CD4-positive, alpha-beta T cell treated with Interleukin-21 for 1 hour (primary cell): ENCODE measurements around the gene SLC26A2.
A peak's percentile ranks its signal among the peaks of the same experiment; 100 is the strongest.
"Not testable (repeated sequence)": the region's sequence is repeated elsewhere in the genome, so short reads cannot be mapped to it uniquely, and the experiment has no call there.

Source experiments
- DNase-seq: peaks from one replicate; pipeline ENCODE4 v3.0.0-alpha.2; 2020

SLC26A2 gene

DNA sequence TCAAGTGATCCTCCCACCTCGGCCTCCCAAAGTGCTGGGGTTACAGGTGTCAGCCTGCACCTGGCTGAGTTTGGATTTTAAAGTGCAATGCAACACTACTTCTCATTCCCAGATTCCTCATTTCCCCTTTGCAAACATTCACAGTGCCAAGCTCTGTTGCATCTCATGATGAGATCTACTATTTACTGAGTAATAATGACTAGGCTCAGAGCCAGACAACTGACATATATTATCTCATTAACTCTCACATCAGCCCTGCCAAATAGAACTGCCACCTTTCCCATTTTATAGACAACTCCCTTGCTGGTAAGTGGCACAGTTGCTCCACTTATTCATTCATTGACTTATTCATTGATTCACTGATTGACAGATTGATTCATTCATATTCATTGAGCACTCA lies 22.9 kb upstream of the SLC26A2 start:
- no peak for DNase-seq

DNA sequence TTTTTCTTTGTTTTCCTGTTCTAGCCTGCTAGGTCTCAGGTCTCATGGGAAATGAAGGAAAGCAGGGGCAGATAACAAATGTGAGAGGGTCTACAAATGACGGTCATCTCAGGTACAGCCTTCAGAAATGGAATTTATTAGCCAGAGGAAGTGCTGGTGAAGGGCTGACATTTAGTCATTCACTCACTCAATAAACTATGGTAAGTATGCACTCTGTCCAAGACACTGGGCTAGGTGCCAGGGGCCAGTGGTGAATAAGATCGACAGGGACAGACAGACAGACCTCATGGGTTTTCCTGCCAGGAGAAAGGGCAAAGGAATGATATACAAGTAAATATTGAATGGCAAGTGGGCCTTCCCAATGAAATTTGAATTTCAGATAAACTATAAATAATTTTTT lies 22.3 kb upstream of the SLC26A2 start:
- no peak for DNase-seq

DNA sequence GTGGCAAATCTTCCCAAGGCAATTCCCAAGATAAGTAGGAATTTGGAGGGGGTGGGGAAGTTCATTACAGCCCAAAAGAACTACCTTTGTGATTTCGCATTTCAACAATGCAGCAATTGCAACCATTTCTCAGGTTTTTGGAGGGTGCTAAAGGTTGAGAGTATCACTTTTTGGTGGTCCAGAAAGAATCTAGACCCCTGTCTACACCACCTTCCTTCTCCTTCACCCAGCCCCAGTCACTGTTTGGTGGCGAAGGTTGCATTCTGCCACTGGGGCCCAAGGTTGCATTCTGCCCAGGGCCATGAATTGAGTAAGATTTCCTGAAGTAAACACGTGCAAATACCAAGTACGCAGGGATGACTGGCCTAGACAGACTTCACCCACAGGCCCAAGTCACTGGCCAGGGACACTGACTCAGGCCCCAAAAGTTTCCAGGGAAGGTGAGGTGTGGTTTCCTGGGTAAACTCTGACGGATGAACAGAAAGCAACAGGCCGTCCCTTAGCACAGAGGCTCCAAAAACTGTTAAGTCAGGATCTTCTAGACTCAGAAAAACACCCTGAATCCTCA lies 21.7 kb upstream of the SLC26A2 start:
- no peak for DNase-seq

DNA sequence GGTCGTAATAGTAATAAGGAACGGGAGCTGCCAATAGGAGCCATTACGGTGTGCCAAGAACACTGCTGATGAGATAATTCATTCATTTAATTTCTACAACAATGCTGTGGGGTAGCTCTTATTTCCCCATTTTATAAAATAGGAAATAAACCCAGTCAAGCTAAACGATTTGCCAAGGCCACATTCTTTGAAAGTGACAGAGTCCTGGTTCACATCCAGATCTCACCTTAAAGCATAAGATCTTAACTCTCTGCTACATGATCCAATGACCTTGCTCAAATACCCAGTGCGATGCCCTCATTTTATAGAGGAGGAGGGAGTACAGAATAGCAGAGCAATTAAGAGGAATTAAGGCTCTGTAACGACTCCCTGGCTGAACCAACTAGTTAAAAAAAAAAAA lies 21.0 kb upstream of the SLC26A2 start:
- no peak for DNase-seq

DNA sequence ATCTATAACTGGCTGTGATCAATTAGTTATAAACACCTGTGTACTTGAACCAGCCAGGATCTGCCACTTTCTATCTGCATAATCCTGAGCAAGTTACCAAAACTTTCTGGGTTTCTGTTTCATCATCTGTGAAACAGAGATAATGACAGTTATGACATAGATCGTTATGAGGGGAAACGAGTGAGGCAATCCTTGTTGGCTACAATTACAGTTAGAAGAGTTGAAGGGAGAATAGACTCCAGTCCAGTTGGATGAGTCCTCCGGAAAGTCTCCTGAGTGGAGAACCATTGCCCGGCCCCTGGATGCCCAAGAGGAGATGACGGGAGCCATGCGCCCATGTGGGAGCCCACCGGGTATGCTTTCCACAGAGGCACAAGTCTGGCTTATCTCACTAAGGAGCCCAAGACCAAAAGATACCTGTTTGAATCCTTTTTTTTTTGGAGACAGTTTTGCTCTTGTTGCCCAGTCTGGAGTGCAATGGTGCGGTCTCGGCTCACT lies 20.4 kb upstream of the SLC26A2 start:
- DNase-seq = no peak

DNA sequence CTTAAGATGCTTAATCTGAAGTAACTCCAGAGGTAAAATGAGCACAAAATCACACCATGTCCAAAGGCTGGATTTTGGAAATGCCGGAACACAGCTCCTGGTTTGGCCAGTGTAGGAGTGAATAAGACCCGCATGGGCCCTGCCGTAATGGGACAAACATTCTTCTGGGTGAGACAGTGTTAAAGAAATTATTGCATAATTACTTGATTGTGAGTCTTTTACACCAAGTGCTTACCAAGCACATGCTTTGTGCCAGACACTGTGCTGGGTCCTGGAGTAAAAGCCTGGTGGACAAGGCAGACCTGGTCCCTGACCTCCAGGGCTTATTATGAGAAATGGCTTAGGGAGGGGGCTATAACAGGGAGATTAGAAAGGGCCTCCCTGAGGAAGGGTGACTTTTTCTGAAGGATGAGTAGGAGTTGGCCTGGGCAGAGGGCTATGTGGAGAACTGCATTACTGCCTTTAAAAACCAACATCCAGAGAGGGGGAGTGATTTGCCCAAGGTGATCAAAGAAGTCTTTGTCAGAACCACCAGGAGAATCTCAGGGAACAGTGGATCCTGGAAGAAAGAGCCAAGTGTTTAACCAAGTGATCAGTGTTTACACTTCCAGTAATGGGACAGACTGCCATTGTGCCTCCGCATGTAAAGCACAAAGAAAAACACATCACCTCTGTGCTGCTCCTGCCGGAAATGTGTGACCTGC lies 19.5 kb upstream of the SLC26A2 start:
- DNase-seq = no peak

DNA sequence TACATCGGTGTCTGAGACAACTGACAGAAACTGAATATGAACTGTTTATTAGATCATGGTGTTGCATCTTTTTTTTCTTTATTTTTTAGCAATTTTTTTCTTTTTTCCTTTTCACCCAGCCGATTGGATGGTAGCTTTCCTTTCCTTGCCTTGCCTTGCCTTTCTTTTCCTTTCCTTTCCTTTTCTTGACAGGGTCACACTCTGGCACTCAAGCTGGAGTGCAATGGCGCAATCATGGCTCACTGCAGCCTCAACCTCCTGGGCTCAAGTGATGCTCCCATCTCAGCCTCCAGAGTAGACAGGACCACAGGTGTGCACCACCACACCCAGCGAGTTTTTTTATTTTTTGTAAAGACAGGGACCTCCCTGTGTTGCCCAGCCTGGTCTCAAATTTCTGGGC lies 18.8 kb upstream of the SLC26A2 start:
- no peak for DNase-seq

DNA sequence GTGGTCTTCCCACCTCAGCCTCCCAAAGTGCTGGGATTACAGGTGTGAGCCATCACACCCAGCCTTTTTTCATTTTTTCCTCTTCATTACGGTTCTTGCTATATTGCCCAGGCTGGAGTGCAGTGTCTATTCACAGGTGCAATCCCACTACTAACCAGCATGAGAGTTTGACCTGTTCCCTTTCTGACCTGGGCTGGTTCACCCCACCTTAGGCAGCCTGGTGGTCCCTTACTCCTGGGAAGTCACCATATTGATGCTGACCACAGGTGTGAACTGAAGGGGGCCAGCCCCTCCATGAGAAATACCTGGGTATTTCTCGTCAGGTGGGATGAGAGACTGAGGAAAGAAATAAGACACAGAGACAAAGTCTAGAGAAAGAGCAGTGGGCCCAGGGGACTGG lies 18.4 kb upstream of the SLC26A2 start:
- no peak for DNase-seq

DNA sequence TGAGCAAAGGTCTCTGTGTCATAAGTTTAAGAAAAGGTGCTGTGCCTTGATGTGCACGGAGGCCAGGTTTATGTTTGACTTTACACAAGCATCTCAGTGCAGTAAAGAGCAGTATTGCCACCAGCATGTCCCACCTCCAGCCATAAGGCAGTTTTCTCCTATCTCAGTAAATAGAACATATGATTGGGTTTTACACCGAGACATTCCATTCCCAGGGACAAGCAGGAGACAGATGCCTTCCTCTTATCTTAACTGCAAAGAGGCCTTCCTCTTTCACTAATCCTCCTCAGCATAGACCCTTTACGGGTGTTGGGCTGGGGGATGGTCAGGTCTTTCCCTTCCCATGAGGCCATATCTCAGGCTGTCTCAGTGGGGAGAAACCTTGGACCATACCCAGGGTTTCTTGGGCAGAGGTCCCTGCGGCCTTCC lies 17.8 kb upstream of the SLC26A2 start:
- DNase-seq = not testable (repeated sequence)

DNA sequence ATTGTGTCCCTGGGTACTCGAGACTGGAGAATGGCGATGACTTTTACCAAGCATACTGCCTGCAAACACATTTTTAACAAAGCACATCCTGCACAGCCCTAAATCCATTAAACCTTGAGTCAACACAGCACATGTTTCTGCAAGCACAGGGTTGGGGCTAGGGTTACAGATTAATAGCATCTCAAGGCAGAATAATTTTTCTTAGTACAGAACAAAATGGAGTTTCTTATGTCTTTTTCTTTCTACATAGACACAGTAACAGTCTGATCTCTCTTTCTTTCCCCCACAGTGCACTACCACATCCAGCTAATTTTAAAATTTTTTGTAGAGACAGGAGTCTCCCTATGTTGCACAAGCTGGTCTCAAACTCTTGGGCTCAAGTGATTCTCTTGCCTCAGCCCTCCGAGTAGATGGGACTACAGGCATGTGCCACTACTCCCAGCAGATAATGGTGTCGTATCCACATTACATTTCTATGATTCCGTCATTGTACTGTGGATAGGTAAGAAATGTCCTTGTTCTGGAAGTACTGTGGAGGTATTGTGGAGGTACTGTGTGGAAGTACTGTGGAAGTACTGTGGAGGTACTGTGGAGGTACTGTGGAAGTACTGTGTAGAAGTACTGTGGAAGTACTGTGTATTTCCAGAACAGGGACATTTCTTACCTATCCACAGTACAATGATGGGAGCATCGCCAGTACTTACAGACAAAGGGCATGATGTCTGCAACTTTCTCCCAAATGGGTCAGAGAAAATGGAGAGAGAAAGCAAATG lies 17.2 kb upstream of the SLC26A2 start:
- DNase-seq = not testable (repeated sequence)

DNA sequence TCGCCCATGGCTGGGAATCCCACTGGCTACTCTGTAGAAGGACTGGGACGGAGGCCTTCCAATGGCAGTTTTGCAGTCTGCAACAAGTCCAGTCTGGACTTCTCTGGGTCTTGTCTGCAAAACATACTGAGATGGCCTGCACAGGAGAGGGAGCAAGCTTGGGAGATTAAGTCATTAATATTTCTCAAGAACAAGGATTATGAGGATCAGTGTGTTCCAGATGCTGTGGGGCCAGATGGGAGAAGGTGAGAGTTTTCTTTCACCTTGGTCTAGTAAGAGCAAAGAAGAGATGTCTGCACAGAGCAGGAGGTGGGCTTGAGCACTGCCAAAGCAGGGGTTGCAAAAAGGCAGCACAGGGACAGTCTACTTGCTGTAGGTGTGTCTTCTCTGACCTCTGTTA lies 15.9 kb upstream of the SLC26A2 start, which contains the start of gene PDE6A:
Gene PDE6A (minus strand): TSS at position 128 of the 400 bp plus-strand sequence. CDS start 120 bp downstream, at position 8.
- DNase-seq = no peak

DNA sequence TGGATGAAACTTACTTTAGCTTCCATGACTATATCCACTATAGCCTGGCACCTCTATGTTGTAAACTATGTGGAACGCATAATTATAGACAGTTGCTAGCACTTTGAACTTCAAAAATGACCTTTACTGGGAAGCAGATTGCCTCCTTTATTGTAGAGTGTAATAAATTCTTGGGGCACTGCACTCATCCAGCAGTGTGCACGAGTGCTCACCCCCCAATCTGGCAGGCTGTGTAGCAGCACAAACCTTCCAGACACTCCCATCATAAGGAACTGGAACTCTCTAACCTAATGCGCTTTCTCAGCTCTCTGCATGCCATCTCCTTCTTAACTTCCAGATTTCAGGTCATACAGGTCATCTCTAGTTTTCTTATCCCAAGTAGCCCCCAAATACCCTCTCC lies 14.4 kb upstream of the SLC26A2 start:
- no peak for DNase-seq

DNA sequence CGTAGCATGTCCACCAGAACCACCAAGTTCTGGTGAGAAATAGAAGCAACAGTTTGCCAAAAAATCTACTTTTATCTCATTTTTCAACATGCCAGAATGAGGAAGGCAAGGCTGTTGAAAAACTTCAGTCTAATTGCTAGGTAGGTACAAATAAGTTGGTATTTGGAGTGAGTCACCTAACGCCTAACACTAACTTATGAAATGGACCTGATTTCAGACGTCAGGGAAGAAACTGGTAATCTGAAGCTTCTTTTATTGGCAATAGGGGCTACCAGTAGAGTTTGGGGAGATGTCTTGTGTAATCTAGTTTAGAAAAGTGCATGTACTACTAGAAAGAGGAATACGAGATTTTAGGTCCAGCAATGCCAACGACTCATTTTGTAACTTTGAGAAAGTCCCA lies 11.6 kb upstream of the SLC26A2 start:
- DNase-seq = no peak

DNA sequence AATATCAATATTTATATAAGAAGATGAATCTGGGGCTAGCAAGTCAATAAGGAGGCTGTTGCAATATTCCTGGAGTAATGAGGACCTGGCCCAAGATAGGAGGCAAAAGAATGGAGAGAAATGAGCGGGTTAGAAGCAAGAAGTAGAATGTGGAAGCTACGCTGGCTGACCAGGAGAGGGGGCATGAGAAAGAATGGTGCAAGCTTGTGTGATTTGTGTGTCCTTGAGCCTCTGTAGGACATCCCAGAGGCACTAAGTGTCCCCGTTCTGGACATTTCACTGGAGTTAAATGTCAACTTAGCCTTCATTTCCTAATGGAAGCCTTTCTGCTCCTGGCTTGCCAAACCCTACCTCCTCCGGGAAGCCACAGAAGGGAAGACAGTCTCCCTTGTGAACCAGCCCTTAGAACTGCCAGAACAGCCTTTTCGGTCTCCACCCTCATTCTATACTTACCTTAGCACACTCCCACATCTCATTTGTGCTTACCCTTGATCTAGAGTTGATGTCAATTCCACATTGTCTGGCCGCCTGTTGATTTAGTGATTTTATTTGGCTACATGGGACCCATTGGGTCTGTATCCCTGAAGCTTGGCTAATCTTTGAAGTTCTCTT lies 9.3 kb upstream of the SLC26A2 start:
- DNase-seq = no peak

DNA sequence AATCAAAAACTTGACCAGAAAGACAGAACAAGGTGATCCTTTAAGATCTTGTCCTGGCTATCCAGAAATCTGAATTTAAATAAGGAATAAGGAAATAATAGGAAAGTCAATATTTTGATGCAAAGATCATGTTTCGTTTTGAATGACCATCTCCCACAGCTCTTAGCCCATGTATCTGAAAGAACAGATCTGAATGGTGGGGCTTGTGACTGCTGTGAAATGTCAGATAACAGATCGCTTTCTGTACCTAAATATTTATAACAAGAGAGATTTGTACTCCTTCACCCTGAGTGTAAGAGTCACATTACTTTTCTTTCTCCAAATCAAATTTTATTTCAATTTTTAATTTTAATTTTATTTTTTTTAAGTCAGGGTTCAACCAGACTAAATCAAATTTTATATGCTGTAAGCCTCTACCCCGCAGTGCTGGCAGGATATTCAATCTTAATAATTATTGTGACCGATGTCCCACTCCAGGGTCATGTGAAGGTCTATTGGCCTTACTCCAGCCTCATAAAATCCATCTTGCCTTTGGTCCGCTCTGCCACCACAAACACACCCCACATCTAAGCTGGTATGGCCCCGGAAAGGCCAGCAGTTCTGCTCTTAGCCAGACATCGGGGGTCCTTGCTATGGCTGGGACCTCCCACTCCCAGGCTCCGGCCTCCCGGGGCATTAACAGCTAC lies 7.0 kb upstream of the SLC26A2 start:
- no peak for DNase-seq

DNA sequence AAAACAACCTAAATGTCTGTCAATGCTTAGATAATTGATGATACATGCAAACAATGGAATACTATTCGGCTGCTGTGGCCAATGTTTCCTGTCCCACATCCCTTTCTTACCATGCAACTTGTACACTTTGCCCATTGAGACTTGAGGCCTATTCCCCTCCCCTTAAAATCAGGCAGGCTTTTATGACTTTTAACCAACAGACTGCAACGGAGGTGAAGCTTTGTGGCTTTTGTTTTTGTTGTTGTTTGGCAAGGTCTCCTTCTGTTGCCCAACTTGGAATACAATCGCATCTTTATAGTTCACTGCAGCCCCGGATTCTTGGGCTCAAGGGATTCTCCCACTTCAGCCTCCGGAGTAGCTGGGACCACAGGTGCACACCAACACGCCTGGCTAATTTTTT lies 5.8 kb upstream of the SLC26A2 start:
- DNase-seq = no peak

DNA sequence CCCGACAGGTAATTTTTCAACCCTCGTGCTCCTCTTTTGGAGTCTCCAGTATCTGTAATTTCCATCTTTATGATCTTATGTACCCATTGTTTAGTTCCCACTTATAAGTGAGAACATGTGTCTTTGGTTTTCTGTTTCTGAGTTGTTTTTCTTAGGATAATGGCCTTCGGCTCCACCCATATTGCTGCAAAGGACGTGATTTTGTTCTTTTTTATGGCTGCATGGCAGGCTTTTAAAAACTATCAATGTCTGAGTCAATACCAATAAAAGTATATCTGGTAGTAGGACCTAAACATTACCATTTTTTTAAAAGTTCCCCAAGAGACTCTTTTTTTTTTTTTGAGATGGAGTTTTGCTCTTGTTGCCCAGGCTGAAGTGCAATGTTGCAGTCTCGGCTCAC lies 3.9 kb upstream of the SLC26A2 start:
- DNase-seq = no peak

DNA sequence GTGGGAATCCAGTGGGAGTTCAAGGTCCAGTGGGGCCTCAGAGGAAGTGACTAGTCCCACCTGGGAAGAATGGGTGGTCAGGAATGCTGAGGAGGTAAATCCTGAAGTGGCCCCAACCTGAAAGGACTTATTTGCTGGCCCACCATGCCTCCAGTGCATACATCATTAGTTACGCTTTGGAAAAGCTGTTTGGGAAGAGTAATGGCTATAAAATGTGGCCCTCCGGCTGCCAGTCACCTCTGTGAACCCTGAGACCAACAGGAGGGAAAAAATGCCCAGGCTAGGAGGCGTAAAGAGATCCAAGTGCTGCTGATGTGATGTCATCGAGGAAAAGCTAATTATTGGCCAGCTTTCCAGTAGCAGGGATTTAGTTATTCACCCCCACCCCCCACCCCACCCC lies 2.7 kb upstream of the SLC26A2 start:
- no peak for DNase-seq

DNA sequence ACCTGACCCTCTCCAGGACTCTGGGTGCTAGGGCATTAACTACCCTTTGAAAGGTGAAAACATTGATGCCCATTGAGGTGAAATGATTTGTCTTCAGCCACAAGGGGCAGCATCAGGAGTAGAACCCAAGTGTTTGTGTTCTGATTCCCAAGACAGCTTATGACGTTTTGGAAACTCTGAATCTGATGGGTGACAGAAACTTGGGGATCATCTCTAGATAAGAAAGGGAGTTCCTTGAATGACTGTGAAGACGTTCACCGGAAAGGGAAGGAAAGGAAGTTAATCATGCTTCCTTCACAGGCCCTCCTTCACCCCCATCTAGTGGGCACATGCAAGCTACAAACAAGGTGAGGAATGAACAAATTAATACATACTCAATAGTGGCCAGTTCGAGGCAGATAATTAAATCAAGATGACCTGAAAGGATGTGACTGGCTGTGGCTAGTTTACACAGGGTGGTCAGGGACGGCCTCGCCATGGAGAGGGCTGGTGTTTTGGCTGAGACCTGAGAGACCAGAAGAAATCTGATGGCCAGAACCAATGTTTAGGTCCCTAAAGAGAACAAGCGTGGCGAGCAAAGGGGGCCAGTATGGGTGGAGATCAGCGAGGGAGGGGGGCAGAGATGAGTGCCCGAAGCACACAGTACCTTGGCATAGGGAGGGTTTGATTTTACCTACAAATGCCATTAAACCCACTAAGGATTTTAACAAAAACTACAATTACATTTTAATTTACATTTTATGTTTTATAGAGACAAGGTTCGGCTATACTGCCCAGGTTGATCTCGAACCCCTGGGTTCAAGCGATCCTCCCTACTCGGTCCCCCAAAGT lies 937 bp upstream of the SLC26A2 start:
- DNase-seq = peak; percentile 73

DNA sequence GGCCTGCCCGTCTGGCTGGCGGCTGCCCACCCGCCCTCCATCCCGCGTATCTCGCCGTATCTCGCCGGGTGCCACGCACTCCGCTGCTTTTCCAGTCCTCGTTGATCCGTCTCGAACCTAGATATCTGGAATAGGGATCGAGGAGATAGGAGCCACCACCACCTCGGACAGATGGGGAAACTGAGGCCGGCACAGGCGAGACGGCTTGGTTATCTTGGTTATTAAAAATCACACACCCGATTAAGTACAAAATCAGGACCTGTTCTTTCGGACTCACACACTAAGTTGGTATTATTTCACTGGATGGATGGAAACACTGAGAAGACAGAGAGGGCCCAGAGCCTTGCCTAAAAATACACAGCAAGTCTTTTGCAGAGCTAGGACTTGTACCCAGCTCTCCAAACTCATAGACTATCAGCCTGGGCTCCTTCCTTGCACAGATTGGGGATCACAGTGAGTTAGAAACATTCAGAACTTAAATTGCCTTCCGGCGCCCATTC lies 678 bp downstream of the SLC26A2 start:
- no peak for DNase-seq

DNA sequence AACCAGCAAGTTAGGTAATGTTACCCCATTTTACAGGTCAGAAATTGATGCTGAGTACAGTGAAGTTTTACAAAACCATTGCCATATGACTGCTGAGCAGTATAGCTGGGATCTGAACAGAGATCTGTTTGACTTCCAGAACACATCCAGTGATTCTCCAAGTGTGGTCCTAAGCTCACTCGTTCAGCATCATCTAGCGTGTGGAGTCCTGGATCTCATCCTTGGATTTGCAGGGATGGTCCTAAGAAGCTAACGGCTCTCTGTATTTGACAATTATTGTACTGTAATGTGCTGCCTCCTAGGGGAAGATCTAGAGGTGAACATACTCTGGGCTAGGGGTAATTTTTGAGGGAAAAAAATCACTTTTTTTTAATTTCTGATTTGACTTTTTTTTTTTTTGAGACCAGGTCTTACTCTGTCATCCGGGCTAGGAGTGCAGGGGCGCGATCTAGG lies 1.4 kb downstream of the SLC26A2 start:
- peak; percentile 13 for DNase-seq
